Activated gamma-delta T cell treated with anti-CD3 and anti-CD28 coated beads, Interleukin-2, amount 50 U/mL, for 16 hours (primary cell): ENCODE data around the gene KPTN.

Experiments used
- DNase-seq: peaks from one replicate; pipeline ENCODE4 v3.0.0-alpha.2; 2020; ENCODE audit warnings: low read depth

The KPTN gene

DNA sequence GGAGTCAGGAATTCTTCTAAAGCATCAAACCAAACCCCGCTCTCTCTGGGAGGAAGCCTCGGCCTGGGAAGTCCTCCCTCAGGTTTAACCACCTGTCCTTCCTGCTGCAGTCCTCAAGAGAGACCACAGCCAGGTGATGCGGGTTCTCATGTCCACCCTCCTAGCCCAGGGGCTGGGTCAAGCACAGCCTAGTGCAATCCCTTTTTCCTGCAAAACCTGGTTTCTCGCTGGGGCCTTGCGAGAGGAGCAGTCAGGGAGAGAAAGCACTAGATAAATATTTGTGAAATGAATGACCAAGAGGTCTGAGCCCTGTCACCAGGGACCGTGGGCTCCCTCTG is 14.7 kb downstream of the KPTN start:
- DNase-seq: no peak

- no peak for DNase-seq
Measured at GRCh38 chr19:47467914-47468313, 16.1 kb downstream of the KPTN start.

DNA sequence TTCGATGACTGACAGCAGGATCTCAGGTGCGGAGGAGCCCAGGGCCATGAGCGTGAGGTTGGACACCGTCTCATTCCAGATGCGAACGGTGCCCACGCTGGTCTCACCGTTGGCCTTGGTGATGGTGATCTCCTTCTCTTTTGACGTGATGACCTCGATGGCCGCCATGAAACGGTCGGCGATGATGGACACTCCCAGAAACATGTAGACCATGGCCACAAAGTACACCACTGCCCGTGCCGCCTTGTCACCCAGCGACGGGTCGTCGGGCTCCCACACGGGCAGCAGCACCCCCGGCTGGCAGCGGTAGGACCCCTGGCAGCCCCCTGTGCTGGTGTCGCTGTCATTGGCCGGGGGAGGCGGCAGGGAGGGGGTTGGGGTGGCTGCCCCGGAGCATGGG is 18.1 kb downstream of the KPTN start:
- DNase-seq: no peak

DNA sequence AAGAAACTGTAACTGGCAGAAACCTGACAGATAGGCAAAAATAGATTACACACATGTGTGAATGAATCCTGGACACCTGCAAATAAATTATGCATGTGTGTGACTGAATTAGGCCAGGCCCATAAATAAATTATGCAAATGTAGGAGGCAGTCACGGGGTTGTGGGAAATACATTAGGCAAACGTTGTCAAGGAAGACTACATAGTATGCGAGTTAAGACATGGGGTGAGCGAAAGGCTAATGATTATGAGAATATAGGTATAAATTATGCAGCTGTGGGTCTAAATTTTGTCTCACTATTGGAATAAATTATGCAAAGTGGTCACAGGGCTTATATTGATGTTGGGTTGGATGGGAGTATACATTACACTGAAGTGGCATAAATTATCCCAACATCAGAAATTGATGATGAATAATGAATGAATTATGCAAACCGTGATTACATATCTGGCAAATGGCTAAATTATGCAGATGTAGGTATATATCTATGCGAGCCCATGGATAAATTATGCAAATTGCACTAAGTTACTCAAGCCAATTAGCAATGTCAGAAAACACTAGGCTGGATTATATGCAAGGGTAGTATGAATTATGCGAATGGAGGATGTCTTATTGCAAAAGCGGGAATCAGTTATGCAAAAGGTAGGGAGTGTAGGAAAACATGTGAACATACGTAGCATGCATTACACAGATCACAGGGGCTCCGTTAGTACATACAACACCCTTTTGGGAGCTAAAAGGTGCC is 19.2 kb downstream of the KPTN start:
- no peak for DNase-seq

- DNase-seq: no peak
Measured at GRCh38 chr19:47461876-47462275, 22.1 kb downstream of the KPTN start.

DNA sequence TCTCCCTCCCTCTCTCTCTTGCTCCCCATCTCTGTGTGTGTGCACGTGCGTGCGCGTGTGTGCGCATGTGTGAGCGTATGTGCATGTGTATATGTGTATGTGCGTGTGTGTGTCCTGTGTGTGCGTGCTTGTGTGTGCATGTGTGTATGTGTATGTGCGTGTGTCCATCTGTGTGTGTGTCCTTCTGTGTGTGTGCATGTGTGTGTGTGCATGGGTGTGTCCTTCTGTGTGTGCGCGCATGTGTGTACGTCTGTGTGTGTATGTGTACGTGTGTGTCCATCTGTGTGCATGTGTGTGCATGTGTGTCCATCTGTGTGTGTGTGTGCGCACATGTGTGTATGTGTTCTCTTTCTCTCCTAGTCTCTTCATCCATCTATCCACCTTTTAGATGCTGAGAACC is 24.5 kb downstream of the KPTN start:
- DNase-seq: no peak

DNA sequence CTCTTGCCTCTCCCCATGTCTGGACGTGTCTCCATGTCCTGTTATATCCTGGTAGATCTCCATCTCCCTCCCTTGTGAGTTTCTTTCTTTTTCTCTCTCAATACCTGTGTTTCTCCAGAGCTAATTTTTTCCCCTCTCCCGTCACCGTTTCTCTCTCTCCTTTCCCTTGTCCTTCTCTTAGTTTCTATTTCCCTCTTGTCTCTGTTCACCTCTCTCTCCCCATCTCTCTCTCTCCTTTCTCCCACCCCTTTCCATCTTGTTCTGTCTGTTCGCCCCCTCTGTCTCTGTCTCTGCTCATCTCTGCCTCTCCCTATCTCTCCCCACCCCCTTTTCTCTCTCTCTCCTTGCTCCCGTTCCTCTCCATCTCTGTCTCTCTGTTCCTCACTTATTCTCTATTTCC is 25.3 kb downstream of the KPTN start:
- DNase-seq: no peak

DNA sequence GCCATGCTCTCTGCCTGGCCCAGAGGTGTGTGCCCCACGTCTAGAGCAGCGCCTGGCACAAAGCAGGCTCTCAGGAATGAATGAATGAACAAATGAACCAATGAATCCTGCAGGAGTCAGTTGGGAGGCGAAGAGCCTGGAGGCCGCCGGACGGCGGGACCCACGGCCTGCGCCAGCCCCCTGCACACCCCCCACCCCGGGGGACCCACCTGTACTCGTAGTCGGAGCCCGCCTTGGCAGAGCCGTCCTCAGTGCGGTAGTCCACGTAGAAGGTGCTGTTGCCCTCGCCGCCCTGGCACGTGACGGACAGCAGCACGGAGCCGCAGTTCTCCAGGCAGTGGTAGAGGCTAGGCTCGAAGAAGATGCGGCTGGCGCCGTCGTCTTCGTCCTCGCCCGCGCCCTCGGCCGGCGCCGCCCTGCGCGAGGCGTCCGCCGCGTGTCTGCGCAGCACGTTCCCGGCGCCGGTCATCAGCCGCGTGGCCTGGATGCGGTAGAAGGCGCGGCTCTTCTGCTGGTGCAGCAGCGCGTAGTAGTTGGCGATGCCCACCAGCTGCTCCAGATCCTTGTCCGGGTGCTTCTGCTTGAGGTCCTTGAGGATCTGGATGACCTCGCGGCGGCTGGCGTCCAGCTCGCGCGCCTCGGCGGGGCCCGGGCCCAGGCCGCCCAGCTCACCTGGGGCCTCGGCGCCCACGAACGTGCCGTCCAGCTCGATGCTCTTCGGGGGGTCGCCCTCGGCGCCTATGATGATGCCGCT is 27.1 kb downstream of the KPTN start:
- DNase-seq: no peak

GRCh38 chr19:47450478-47450877 is 33.5 kb downstream of the KPTN start:
- DNase-seq: no peak

DNA sequence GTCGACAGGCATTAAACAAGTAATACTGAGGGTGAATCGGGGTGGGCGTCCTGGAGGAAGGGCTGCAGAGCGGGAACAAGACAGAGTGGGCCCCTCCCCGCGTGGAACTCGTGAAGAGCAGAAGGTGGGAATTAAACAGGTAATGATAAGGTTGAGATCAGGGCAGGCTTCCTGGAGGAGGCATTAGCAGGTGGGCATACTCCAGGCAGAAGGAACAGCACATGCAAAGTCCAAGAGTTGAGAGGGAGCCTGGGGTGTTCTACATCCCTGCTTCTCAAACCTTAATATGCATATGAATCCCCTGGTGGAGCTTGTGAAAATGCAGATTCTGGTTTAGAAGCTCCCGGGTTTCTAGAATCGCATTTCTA is 35.7 kb downstream of the KPTN start:
- DNase-seq: no peak

DNA sequence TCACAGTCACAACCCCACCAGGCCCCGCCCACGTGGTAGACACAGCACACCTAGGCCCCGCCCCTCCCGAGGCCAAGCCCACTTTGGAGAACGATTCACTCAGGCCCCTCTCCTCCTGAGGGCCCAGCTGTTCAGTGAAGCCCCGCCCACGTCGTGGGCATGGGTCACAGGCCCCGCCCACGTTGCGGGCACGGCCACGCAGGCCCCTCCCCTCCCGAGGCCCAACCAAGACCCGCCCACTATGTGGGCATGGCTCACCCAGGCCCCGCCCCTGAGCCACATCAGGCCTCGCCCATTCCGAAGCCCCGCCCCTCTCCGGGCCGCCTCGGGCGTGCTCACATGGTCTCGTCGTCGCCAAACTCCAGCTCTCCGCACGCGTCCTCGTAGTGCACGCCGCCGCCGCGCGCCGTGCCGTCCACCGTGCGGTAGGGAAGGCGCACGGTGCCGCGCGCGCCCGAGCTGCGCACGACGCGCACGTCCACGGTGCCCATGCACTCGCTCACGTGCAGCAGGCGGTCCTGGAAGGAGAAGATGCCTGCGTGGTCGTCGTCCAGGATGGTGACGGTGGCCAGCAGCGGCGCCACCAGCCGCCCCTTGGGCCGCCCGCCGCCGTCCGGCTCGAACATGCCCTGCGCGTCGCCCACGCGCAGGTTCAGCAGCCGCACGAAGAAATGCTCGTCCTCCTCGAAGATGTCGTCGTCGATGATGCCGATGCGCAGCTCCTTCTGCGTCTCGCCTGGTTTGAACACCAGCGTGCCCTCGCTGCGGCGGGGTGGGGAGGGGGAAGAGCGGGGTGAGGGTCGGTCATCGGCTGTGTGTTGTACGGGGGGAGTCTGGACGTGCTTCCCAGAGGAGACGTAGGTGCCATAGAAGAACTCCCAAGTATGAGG is 36.3 kb downstream of the KPTN start:
- DNase-seq: peak; percentile 38

DNA sequence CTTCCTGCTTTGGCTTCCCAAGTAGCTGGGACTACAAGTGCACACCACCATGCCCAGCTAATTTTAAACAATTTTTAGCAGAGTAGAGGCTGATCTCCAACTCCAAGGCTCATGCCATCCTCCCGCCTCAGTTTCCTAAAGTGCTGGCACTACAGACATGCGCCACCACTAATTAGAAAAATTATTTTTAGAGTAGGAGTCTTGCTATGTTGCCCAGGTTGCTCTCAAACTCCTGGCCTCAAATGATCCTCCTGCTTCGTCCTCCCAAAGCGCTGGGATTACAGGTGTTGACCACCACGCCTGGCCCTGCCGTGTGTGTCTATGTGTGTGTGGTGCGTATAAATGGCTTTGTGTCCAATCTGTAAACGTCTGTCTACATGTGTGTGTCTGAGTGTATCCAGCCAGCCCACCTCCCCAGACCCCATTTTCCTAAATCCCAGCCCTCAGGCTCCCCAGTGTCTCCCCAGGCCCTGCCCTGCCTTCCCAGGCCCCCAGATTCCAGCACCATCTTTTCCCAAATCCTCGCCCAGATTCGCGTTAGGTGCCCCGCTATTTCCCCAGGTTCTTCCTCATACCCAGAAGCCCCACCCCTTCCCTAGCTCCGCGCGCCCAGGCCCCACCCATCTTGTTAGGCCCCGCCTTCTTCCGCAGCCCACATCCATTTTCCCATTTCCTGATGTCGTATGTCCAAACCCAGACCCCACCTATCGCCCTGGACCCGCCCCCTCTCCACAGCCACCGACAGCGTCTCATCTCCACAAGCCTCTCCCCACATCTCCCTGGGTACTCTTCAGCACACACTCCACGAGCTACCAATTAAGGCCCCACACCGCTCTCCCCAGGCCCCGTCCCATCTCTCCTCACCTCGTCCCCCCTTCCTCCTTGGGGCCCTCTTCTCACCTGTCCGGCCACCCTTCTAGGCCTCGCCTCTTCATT is 37.2 kb downstream of the KPTN start:
- no peak for DNase-seq

- DNase-seq: peak; percentile 50
Measured at GRCh38 chr19:47445937-47446402, 38.0 kb downstream of the KPTN start.

DNA sequence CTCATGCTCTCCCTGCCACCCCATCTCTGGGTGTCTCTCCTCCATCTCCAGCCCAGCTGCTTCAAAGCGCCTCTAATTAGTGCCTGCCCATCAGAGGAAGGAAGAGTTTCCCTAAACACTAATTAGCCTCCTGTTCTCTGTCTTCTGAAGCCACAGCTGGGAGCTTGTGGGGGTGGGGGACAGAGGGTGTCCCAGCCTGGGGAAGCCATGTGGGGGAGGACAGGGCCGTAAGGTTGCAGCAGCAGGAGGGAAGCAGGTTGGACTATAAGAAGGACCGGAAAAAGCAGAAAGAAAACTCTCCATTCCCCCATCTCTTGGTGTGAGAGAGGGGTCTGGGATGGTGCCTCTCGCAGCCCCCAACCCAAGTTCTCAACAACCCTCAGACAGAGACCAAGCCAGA is 38.5 kb downstream of the KPTN start:
- DNase-seq: no peak

- DNase-seq: no peak
Measured at GRCh38 chr19:47444388-47444821, 39.6 kb downstream of the KPTN start.

DNA sequence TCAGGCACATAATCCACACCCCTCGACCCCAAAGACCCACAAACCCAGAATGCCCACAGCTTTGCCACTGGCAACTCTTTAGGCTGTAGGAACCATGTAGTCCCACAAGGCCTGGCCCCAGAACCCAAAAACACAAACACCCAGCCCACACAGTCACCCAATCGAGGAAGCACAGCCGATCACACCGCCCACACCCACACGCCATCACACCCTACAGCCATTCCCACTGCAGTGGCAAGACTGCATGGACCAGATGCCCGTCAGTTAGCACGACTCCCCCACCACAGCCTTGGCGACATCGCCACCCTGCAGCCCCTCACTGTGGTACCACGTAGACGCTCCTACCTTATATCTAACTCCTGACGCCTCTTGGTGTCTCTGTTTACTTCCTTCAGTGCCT is 40.7 kb downstream of the KPTN start:
- DNase-seq: no peak

GRCh38 chr19:47438793-47439220 is 45.2 kb downstream of the KPTN start:
- DNase-seq: no peak

DNA sequence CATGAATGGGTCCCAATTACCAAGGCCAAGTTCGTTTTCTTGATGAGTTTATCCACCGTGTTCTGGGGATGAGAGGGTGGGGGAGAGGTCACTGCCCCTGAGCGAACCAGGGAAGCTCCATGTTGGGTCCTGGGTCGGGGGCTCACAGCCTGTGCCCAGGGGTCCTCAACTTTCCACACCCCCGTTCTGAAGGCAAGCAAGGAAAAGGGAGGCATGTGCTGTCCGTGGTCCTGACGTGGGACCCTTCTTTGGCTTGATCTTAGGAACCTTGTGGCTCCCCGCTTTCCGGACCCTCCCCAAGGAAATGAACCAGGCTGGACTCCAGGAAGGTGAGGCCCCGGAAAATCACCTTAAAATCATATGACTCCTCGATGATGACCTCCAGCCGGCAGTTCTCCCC is 46.5 kb downstream of the KPTN start:
- no peak for DNase-seq

DNA sequence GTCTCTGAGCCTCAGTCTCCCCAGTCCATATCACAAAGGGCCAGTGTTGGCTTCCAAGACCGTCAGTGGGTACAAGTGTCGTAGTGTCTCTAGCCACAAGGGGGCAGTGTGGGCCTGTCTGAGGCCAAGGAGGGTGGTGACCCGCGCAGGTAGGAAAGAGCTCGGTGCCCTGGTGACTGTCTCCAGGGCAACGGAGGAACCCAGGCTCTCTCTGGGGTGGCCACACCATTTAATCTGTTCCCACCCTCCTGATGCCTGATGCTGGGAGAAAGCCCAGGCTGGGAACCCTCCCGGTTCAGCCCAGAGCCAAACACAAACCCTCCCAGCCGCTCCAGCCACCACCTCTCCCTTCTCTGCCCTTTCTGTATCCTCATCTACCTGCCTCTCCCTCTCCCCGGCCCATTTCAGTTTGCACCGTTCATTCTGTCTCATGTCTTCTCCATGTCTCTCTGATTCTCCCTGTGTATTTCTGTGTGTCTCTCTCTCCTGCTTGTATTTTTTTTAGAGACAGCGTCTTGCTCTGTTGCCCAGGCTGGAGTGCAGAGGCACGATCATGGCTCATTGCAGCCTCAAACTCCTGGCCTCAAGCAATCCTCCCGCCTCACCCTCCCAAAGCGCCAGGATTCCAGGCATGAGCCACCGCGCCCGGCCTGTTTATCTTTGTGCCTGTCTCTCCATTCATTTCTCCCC is 47.2 kb downstream of the KPTN start:
- peak; percentile 84 for DNase-seq

DNA sequence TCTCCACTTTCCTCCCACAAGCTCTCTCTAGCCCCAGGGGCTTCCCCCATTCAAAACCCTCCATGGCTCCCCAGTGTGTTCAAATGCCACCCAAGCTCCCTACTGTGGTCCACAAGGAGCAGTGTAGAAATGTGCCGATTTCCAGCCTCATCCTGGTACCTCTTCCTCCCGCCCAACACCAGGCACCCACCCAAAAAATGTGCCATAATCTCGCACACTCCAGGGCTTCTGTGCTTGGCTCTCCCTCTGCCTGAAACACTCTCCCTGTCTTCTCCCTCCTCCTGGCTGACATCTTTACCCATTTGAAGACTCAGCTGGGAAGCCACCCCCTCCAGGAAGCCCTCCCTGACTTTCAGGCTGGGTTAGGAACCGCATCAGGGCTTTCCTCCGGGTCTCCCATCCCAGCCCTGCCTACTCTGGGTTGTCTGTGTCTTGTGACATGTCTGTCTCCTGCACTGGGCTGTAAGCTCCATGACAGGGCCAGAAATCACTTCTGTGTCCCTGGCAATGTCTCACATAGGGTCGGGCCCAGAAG is 48.1 kb downstream of the KPTN start:
- DNase-seq: no peak

- no peak for DNase-seq
Measured at GRCh38 chr19:47435196-47435595, 48.8 kb downstream of the KPTN start.
